SK-N-SH (cell line): ENCODE results near the gene CC2D2A. TPM values are rescaled to one million over a fixed set of nuclear protein-coding genes. Genes with fewer than 3 reads are reported as not detected.

Experiments used
- CTCF ChIA-PET: fragments of 300-600, 350-600 bp; formaldehyde crosslinking; extraction: SDS; loops from one replicate; lab custom pipeline; 2021; lab: Yijun Ruan, JAX
- POLR2A ChIA-PET: fragments of 350-600 bp; sonication (Branson Sonifier 250); formaldehyde crosslinking; extraction: SDS; loops from one replicate; lab custom pipeline; 2020; ENCODE audit warnings: antibody characterized with exemption, inconsistent platforms; lab: Yijun Ruan, JAX
- DNase-seq: peaks from one replicate; pipeline ENCODE4 v3.0.0; 2012
- H2AFZ ChIP-seq: fragments of 200-600 bp; sonication (generic); 2 replicates; pipeline ENCODE4 v1.8.1; 2016; ENCODE audit warnings: antibody characterized with exemption, mild to moderate bottlenecking, low read depth
- H3F3A ChIP-seq: fragments of 200-600 bp; sonication (generic); replicated peaks from 2 replicates; pipeline ENCODE3; 2016; ENCODE audit warnings: antibody characterized with exemption, mild to moderate bottlenecking; ENCODE audit not compliant: insufficient read depth
- H3K27ac ChIP-seq, 2 experiments: fragments of 200-500 bp in 1 of 2; fragments of 200-600 bp in 1 of 2; sonication (Bioruptor generic) in 1 of 2; sonication (generic), shearing (Covaris generic) in 1 of 2; 2 replicates each; pipeline versions ENCODE4 v1.5.1 to v1.6.1; 2014 to 2016; ENCODE audit warnings: low read depth in 2 of 2, inconsistent platforms in 1 of 2, low read length in 1 of 2, mild to moderate bottlenecking in 1 of 2, mixed read lengths in 1 of 2
- H3K27me3 ChIP-seq: fragments of 200-600 bp; sonication (generic), shearing (Covaris generic); 2 replicates; pipeline ENCODE4 v1.6.1; 2016; ENCODE audit warnings: mixed run types; ENCODE audit not compliant: insufficient read depth
- H3K36me3 ChIP-seq, 2 experiments: fragments of 200-500 bp in 1 of 2; fragments of 200-600 bp in 1 of 2; sonication (Bioruptor generic) in 1 of 2; sonication (generic) in 1 of 2; replicated peaks in 1 of 2; 2 replicates each; pipeline versions ENCODE3 to v1.5.1; 2014 to 2016; ENCODE audit warnings: low read length in 1 of 2, mild to moderate bottlenecking in 1 of 2; ENCODE audit not compliant: insufficient read depth in 2 of 2, control insufficient read depth in 1 of 2
- H3K4me1 ChIP-seq, 2 experiments: fragments of 200-500 bp in 1 of 2; fragments of 200-600 bp in 1 of 2; sonication (Bioruptor generic) in 1 of 2; sonication (generic), shearing (Covaris generic) in 1 of 2; 2 replicates each; pipeline versions ENCODE4 v1.5.1 to v1.6.1; 2014 to 2016; ENCODE audit warnings: low read depth in 1 of 2, low read length in 1 of 2, mixed run types in 1 of 2; ENCODE audit not compliant: insufficient read depth in 2 of 2, control insufficient read depth in 1 of 2
- H3K4me2 ChIP-seq: fragments of 200-600 bp; sonication (generic), shearing (Covaris generic); 2 replicates; pipeline ENCODE4 v1.6.1; 2017; ENCODE audit warnings: mixed run types
- H3K4me3 ChIP-seq, 2 experiments: fragments of 200-500 bp in 1 of 2; fragments of 200-600 bp in 1 of 2; sonication (Bioruptor generic) in 1 of 2; sonication (generic), shearing (Covaris generic) in 1 of 2; 2 replicates each; pipeline versions ENCODE4 v1.5.1 to v1.8.1; 2014 to 2016; ENCODE audit warnings: low read depth in 2 of 2, inconsistent platforms in 1 of 2, low read length in 1 of 2, mild to moderate bottlenecking in 1 of 2, mixed read lengths in 1 of 2, moderate library complexity in 1 of 2
- H3K79me2 ChIP-seq: fragments of 200-600 bp; sonication (generic); 2 replicates; pipeline ENCODE4 v1.8.1; 2017; ENCODE audit warnings: mild to moderate bottlenecking; ENCODE audit not compliant: insufficient read depth
- H3K9ac ChIP-seq: fragments of 200-600 bp; sonication (generic); 2 replicates; pipeline ENCODE4 v1.6.1; 2017; ENCODE audit warnings: mixed run types
- H3K9me2 ChIP-seq: fragments of 200-600 bp; sonication (generic); 2 replicates; pipeline ENCODE4 v1.6.1; 2017; ENCODE audit warnings: mixed run types
- H3K9me3 ChIP-seq: fragments of 200-600 bp; sonication (generic); 2 replicates; pipeline ENCODE4 v1.6.1; 2017; ENCODE audit warnings: mixed run types, mild to moderate bottlenecking, moderate library complexity
- H4K20me1 ChIP-seq: fragments of 200-600 bp; sonication (generic); 2 replicates; pipeline ENCODE4 v1.6.1; 2017; ENCODE audit warnings: mild to moderate bottlenecking, mixed run types; ENCODE audit not compliant: insufficient read depth
- CHD2 ChIP-seq: fragments of 150-350 bp; IDR thresholded peaks from 2 replicates; pipeline ENCODE4 v1.6.1; 2018; ENCODE audit warnings: low read length; ENCODE audit not compliant: partially characterized antibody
- CTCF ChIP-seq: fragments of 200-600 bp; sonication (generic); IDR thresholded peaks from 2 replicates; pipeline ENCODE4 v1.6.1; 2017; ENCODE audit warnings: antibody characterized with exemption, mild to moderate bottlenecking, moderate library complexity
- FOXJ3 ChIP-seq: sonication (generic); formaldehyde crosslinking; IDR thresholded peaks from 2 replicates; pipeline ENCODE4 v1.5.1; 2020; ENCODE audit warnings: mild to moderate bottlenecking, missing genetic modification reagents
- GABPA ChIP-seq: IDR thresholded peaks from 2 replicates; pipeline ENCODE4 v1.4.0; 2012; ENCODE audit warnings: low read depth, mild to moderate bottlenecking
- GATA2 ChIP-seq: sonication (generic); formaldehyde crosslinking; IDR thresholded peaks from 2 replicates; pipeline ENCODE4 v1.5.0; 2020; ENCODE audit warnings: mild to moderate bottlenecking, missing genetic modification reagents
- MAX ChIP-seq: IDR thresholded peaks from 2 replicates; pipeline ENCODE4 v1.4.0; 2012; ENCODE audit warnings: low read depth
- MXI1 ChIP-seq: IDR thresholded peaks from 2 replicates; pipeline ENCODE4 v1.6.1; 2012; ENCODE audit warnings: mild to moderate bottlenecking, low read depth, low read length, improper control_type of control experiment
- NFIC ChIP-seq: IDR thresholded peaks from 2 replicates; pipeline ENCODE4 v1.4.0; 2012; ENCODE audit warnings: borderline replicate concordance
- PBX3 ChIP-seq: IDR thresholded peaks from 2 replicates; pipeline ENCODE4; 2012
- RAD21 ChIP-seq: IDR thresholded peaks from 2 replicates; pipeline ENCODE4 v1.6.1; 2012; ENCODE audit warnings: mild to moderate bottlenecking, low read length
- SMC3 ChIP-seq: IDR thresholded peaks from 2 replicates; pipeline ENCODE4 v1.6.1; 2012; ENCODE audit warnings: low read depth, low read length, improper control_type of control experiment
- TCF12 ChIP-seq: IDR thresholded peaks from 2 replicates; pipeline ENCODE4 v1.4.0; 2012
- USF1 ChIP-seq: IDR thresholded peaks from 2 replicates; pipeline ENCODE4 v1.4.0; 2012; ENCODE audit warnings: low read depth, borderline replicate concordance
- USF2 ChIP-seq: fragments of 150-350 bp; IDR thresholded peaks from 2 replicates; pipeline ENCODE4 v1.6.1; 2017; ENCODE audit warnings: antibody characterized with exemption, low read length, low read depth, borderline replicate concordance
- ZBTB33 ChIP-seq: IDR thresholded peaks from 2 replicates; pipeline ENCODE4 v1.4.0; 2012; ENCODE audit warnings: low read depth, borderline replicate concordance
- WGBS: methylation state at CpG from one replicate; pipeline ENCODE4 v1.1.6; 2017; ENCODE audit warnings: low lambda C conversion rate; 5-methylcytosine and 5-hydroxymethylcytosine counted together
- polyA plus RNA-seq, 3 experiments: library from polyadenylated mRNA; depleted of rRNA; stranded (reverse); fragments of >200 nt; gene quantifications; 2 replicates each; pipeline ENCODE4 v1.2.3, GENCODE V29; 2012

The CC2D2A gene
- polyA plus RNA-seq, 1 of the 3 experiments (the other 2 are of a cell fraction): 17.8 TPM

GRCh38 chr4:15521442-15522039, 51.9 kb downstream of the CC2D2A start:
- Histone ChIP-seq H3K27ac (no peak overlapping the region), H3K4me1 (no peaks in the 10 kb centered on the region), H3K9me2 (no peaks in the 10 kb centered on the region), H3K4me2 (no peak overlapping the region), H3K79me2 (no peaks in the 10 kb centered on the region), H3K9ac (no peak overlapping the region), H3K27me3 (no peaks in the 10 kb centered on the region), H4K20me1 (no peaks in the 10 kb centered on the region), H3K36me3 (peaks cover 17 to 36% of the 10 kb centered on the region in 2 experiments), H3F3A (no peaks in the 10 kb centered on the region), H3K4me3 (no peak overlapping the region), H3K9me3 (no peaks in the 10 kb centered on the region), H2AFZ (no peak overlapping the region)
- 90% methylated on average over 4 of the region's 4 CpGs for WGBS
- no peak for TF ChIP-seq TCF12
- no peak for TF ChIP-seq NFIC
- no peak for TF ChIP-seq ZBTB33
- TF ChIP-seq USF1: no peak
- no peak for TF ChIP-seq USF2
- no peak for TF ChIP-seq CHD2
- TF ChIP-seq SMC3: no peak
- no peak for TF ChIP-seq FOXJ3 (CRISPR knock-in tag)
- no peak for DNase-seq
- ChIA-PET POLR2A (interaction anchor here (0.5 kb wide), 1 partner anchor 191 kb away, joined by 3 read pairs; no protein-coding TSS in a partner anchor), CTCF (interaction anchor here (1.1 kb wide), 1 partner anchor 10 kb away, joined by 3 read pairs; no protein-coding TSS in a partner anchor)

- no peaks in the 10 kb centered on the region for H3K9me3 ChIP-seq
- no peak overlapping the region for H3K27ac ChIP-seq
- H3K36me3 ChIP-seq: peaks cover 22% of the 10 kb centered on the region in 2 experiments
- no peaks in the 10 kb centered on the region for H3F3A ChIP-seq
- H3K27me3 ChIP-seq: no peaks in the 10 kb centered on the region
- DNase-seq: no peak
- H3K9ac ChIP-seq: no peak overlapping the region
- H3K4me2 ChIP-seq: no peak overlapping the region
- H3K4me1 ChIP-seq: no peaks in the 10 kb centered on the region
- H2AFZ ChIP-seq: no peak overlapping the region
- H4K20me1 ChIP-seq: no peaks in the 10 kb centered on the region
- WGBS: 89% methylated on average over 2 of the region's 2 CpGs
- no peaks in the 10 kb centered on the region for H3K9me2 ChIP-seq
- POLR2A ChIA-PET: no interaction called here
- TF ChIP-seq CHD2 (no peak), MXI1 (no peak), CTCF (no peak), RAD21 (no peak), MAX (no peak), PBX3 (no peak), GATA2 (CRISPR knock-in tag) (no peak), GABPA (no peak), NFIC (no peak)
- TF ChIP-seq, all 33 proteins: peak for 0
- H3K4me3 ChIP-seq: no peak overlapping the region
- CTCF ChIA-PET: no interaction called here
- H3K79me2 ChIP-seq: no peaks in the 10 kb centered on the region
These were observed 55.4 kb downstream of the CC2D2A start for GRCh38 chr4:15525080-15525479.
